ENCODE results near the gene CDH23. TPM values are rescaled to one million over a fixed set of nuclear protein-coding genes. Genes with fewer than 3 reads are reported as not detected.

CDH23 gene
- total and polyA plus RNA-seq, 10 donors: 2.0 to 19.9 (median 11.0) TPM

- no peak overlapping the region for H3K4me3 ChIP-seq
- intact Hi-C loops (cut with DNase I; ENCODE audit: low total_unique reads): loop anchor here (10.0 kb wide), 1 partner anchor 53 kb away; no protein-coding TSS in a partner anchor
- TF ChIP-seq CTCF (IDR thresholded peaks at IDR 0.05 in 8 of 11, conservative IDR thresholded peaks at IDR 0.05 in 3 of 11): no peak
- peak in 1 of 3 donors; percentile 34 for TF ChIP-seq POLR2AphosphoS5 (IDR thresholded peaks at IDR 0.05)
- DNase-seq: peak; percentile 65
- no peaks in the 10 kb centered on the region for H3K27me3 ChIP-seq (replicated peaks in 1 of 7)
- peaks cover 7 to 79% (median 62%) of the 10 kb centered on the region in 6 donors for H3K36me3 ChIP-seq
- WGBS, 5 donors: 93 to 96% (median 95%) methylated on average over 19 of the region's 19 CpGs
- no peaks in the 10 kb centered on the region for H3K9me3 ChIP-seq
- H3K4me1 ChIP-seq: peaks cover 29 to 87% (median 58%) of the 10 kb centered on the region in 6 donors
- H3K27ac ChIP-seq: peak overlapping the region in 4 of 8 donors; percentile 1 to 87 (median 42)
Observed at GRCh38 chr10:71831646-71832552, 435.2 kb downstream of the CDH23 start.

DNA sequence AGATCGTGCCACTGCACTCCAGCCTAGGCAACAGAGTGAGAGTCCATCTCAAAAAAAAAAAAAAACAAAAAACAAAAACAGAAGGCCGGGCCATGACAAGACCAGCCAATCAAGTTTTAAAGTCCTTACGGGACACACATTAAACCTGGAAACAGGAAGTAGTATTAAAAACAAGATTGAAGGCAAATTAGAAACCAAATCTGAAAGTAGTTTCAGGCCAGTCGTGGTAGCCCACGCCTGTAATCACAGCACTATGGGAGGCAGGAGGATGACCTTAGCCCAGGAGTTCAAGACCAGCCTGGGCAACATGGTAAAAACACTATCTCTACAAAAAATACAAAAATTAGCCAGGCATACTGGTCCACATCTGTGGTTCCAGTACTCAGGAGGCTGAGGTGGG, 436.2 kb downstream of the CDH23 start:
- H3K27me3 ChIP-seq (replicated peaks in 1 of 7): no peaks in the 10 kb centered on the region
- DNase-seq: no peak
- H3K36me3 ChIP-seq: peaks cover 7 to 78% (median 52%) of the 10 kb centered on the region in 6 donors
- H3K27ac ChIP-seq: peak overlapping the region in 4 of 8 donors; percentile 16 to 87 (median 67)
- H3K4me3 ChIP-seq: no peak overlapping the region
- intact Hi-C loops (cut with DNase I; ENCODE audit: low total_unique reads): loop anchor here (10.0 kb wide), 1 partner anchor 52 kb away; no protein-coding TSS in a partner anchor
- TF ChIP-seq CTCF (IDR thresholded peaks at IDR 0.05 in 8 of 11, conservative IDR thresholded peaks at IDR 0.05 in 3 of 11) (no peak), POLR2AphosphoS5 (IDR thresholded peaks at IDR 0.05) (peak in 1 of 3 donors; percentile 12), POLR2A (IDR thresholded peaks at IDR 0.05) (no peak)
- WGBS, 5 donors: 56 to 64% (median 61%) methylated on average over 5 of the region's 5 CpGs
- no peaks in the 10 kb centered on the region for H3K9me3 ChIP-seq
- peaks cover 39 to 96% (median 68%) of the 10 kb centered on the region in 6 donors for H3K4me1 ChIP-seq

GRCh38 chr10:71833451-71834342, 437.0 kb downstream of the CDH23 start:
- TF ChIP-seq POLR2A (IDR thresholded peaks at IDR 0.05) (no peak), POLR2AphosphoS5 (IDR thresholded peaks at IDR 0.05) (no peak), CTCF (IDR thresholded peaks at IDR 0.05 in 8 of 11, conservative IDR thresholded peaks at IDR 0.05 in 3 of 11) (no peak)
- H3K27me3 ChIP-seq (replicated peaks in 1 of 7): no peaks in the 10 kb centered on the region
- DNase-seq: peak; percentile 70
- H3K4me1 ChIP-seq: peaks cover 45 to 98% (median 76%) of the 10 kb centered on the region in 6 donors
- H3K36me3 ChIP-seq: peaks cover 7 to 78% (median 44%) of the 10 kb centered on the region in 6 donors
- WGBS, 5 donors: 87 to 95% (median 91%) methylated on average over 8 of the region's 8 CpGs
- no peaks in the 10 kb centered on the region for H3K9me3 ChIP-seq
- H3K27ac ChIP-seq: peak overlapping the region in 4 of 8 donors; percentile 16 to 87 (median 67)
- intact Hi-C loops (cut with DNase I; ENCODE audit: low total_unique reads): loop anchor here (10.0 kb wide), 1 partner anchor 51 kb away; no protein-coding TSS in a partner anchor
- no peak overlapping the region for H3K4me3 ChIP-seq
